ENCODE data around the gene MCC. TPM values are rescaled to one million over a fixed set of nuclear protein-coding genes. Genes with fewer than 3 reads are reported as not detected.
"Not testable (repeated sequence)": the region's sequence is repeated elsewhere in the genome, so short reads cannot be mapped to it uniquely, and the experiment has no call there.

MCC gene
- total RNA-seq, 1 donor from 2014 or later = 20.6 TPM

DNA sequence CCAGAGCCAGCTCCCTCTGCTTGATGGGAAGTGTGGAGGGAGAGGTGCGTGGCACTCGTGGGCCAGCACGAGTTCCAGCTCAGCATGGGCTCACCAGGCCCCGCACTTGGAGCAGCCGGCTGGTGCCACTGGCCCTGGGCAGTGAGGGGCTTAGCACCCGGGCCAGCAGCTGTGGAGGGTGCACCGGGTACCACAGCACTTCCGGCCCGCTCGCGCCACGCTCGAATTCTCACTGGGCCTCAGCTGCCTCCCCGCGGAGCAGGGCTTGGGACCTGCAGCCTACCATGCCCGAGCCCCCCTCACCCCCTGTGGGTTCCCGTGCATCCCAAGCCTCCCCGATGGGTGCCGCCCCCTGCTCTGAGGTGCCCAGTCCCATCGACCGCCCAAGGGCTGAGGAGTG, 413.2 kb downstream of the MCC start:
- Histone ChIP-seq H3K36me3 (peaks cover 7% of the 10 kb centered on the region), H3K4me3 (no peak overlapping the region), H3K27ac (no peak overlapping the region), H3K27me3 (ENCODE audit: low read depth) (no peaks in the 10 kb centered on the region), H3K9me3 (no peaks in the 10 kb centered on the region), H3K4me1 (no peaks in the 10 kb centered on the region)
- DNase-seq = no peak
- intact Hi-C loops (cut with DNase I) = no loop called here
- TF ChIP-seq CTCF (IDR thresholded peaks at IDR 0.05) = no peak
- no peak for ATAC-seq

GRCh38 chr5:113073629-113074034, 414.6 kb downstream of the MCC start:
- intact Hi-C loops (cut with DNase I); H3K27me3 ChIP-seq (ENCODE audit: low read depth); DNase-seq: not testable (repeated sequence)

DNA sequence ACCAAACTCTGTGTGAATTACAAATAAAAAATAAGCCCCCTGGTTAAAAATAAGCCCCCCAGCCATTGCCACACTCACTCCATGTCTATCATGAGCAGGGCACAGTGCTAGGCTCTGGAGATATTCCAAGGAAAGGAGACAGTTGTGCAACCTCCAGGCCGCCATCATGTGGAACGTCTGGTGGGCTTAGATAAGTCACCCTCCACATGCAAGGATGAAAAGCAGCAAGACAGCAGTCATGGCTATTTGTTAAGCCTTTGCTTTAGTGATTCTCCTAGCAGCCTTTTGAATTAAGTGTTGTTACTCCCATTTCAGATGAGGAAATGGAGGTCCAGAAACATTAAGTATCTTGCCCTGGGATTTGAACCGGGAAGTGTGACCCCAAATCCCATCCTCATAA, 416.9 kb downstream of the MCC start:
- H3K27me3 ChIP-seq (ENCODE audit: low read depth) = no peaks in the 10 kb centered on the region
- no peak overlapping the region for H3K27ac ChIP-seq
- no peak for TF ChIP-seq CTCF (IDR thresholded peaks at IDR 0.05)
- peaks cover 18% of the 10 kb centered on the region for H3K36me3 ChIP-seq
- ATAC-seq (no peak), DNase-seq (no peak)
- intact Hi-C loops (cut with DNase I) = no loop called here
- H3K4me1 ChIP-seq = no peaks in the 10 kb centered on the region
- no peak overlapping the region for H3K4me3 ChIP-seq
- H3K9me3 ChIP-seq = no peaks in the 10 kb centered on the region

More at GRCh38 chr5:113073629-113074034, 414.6 kb downstream of the MCC start:
- H3K4me1 ChIP-seq, H3K9me3 ChIP-seq, H3K36me3 ChIP-seq, H3K4me3 ChIP-seq, ATAC-seq, H3K27ac ChIP-seq: not testable (repeated sequence)

- no peaks in the 10 kb centered on the region for H3K4me1 ChIP-seq
- no peaks in the 10 kb centered on the region for H3K27me3 ChIP-seq (ENCODE audit: low read depth)
- no peaks in the 10 kb centered on the region for H3K9me3 ChIP-seq
- no peak for ATAC-seq
- TF ChIP-seq CTCF (IDR thresholded peaks at IDR 0.05) = no peak
- DNase-seq = no peak
- intact Hi-C loops (cut with DNase I) = no loop called here
- H3K4me3 ChIP-seq = no peak overlapping the region
- no peak overlapping the region for H3K27ac ChIP-seq
- H3K36me3 ChIP-seq = peaks cover 19% of the 10 kb centered on the region
Measured at GRCh38 chr5:113070901-113071300, 417.4 kb downstream of the MCC start.

DNA sequence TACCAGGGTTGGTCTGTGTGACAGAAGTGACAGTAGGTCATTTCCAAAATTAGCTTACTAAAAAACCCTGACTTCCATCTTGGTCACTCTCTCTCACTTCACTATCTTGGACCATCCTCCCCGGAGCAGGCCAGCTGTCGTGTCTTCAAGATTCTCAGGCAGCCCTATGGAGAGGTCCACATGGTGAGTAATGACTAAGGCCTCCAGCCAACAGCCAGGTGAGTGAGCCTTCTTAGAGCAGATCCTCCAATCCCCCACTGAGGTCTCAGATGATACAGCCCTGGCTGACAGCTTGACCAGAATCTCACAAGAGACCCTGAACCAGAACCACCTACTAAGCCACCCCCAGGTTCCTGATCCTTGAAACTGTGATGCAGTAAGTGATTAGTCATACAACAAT, 419.7 kb downstream of the MCC start:
- Histone ChIP-seq H3K9me3 (no peaks in the 10 kb centered on the region), H3K4me3 (no peak overlapping the region)
- intact Hi-C loops (cut with DNase I) = no loop called here

More for the DNA sequence above, 419.7 kb downstream of the MCC start:
- H3K36me3 ChIP-seq = peaks cover 20% of the 10 kb centered on the region
- H3K4me1 ChIP-seq = no peaks in the 10 kb centered on the region
- DNase-seq (no peak), ATAC-seq (peak in 1 of 2 donors; percentile 18)
- TF ChIP-seq CTCF (IDR thresholded peaks at IDR 0.05) = no peak
- H3K27ac ChIP-seq = no peak overlapping the region
- no peaks in the 10 kb centered on the region for H3K27me3 ChIP-seq (ENCODE audit: low read depth)
